GM18951 (cell line): ENCODE results near the gene LRRTM3.

Experiments used
- POLR2A ChIP-seq: IDR thresholded peaks from 4 replicates; pipeline ENCODE4 v1.6.1; 2011; ENCODE audit warnings: mild to moderate bottlenecking; ENCODE audit not compliant: insufficient read length, insufficient read depth; ENCODE audit errors: extremely low read depth
- in situ Hi-C: fragments of 300-500 bp; cut with MboI; formaldehyde crosslinking; loops from one replicate; pipeline ENCODE4 v1.12.0; 2022; ENCODE audit warnings: low sequenced_read_pairs, mixed read lengths, inconsistent platforms; ENCODE audit not compliant: unreplicated experiment

Gene LRRTM3

DNA sequence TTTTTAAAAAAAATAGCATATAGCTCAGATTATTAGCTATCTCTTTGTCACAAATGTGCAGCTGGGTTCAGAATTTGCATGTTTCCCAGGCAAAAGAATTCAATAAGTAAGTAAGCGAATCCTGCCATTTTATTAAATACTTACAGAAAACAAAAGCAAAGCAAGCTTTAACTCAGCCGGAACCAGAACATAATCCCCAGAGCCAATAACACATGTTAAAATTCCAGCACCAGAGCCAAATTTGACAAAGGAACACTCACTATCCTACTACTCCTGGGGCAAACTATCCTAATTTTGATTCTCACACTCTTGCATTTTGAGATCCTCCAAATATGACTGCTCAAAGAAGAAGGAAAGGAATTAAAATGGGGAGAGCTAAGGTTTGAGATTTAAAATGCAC is 32.6 kb downstream of the LRRTM3 start:
- TF ChIP-seq POLR2A, result no peak
- in situ Hi-C loops, result no loop called here

GRCh38 chr10:66964946-66965345 is 39.1 kb downstream of the LRRTM3 start:
- no peak for TF ChIP-seq POLR2A
- in situ Hi-C loops, result no loop called here

DNA sequence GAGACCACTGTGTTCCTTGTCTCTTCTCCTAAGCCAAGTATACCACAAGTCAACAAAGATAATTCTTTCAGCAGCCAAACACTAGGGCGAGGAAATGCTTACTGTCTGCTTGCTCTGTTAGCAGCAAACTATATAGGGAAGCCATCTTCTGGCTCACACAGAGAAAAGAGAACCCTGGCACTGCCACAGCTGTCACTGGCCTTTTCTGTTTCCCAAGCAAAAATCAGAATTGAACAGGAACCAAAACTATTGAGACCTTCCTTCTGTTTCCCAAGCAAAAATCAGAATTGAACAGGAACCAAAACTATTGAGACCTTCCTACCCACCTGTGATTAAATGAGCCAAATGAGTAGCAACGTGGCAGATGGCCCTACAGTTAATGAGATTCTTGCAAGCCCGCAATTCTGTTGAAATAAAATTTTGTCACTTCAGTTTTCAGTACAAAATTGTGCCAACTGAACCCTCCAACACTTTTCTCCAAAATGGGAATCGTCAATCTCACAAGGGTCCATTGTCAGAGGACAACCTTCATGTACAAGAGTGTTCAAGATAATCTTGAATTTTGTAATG is 54.5 kb downstream of the LRRTM3 start:
- in situ Hi-C loops, result no loop called here
- TF ChIP-seq POLR2A, result no peak

DNA sequence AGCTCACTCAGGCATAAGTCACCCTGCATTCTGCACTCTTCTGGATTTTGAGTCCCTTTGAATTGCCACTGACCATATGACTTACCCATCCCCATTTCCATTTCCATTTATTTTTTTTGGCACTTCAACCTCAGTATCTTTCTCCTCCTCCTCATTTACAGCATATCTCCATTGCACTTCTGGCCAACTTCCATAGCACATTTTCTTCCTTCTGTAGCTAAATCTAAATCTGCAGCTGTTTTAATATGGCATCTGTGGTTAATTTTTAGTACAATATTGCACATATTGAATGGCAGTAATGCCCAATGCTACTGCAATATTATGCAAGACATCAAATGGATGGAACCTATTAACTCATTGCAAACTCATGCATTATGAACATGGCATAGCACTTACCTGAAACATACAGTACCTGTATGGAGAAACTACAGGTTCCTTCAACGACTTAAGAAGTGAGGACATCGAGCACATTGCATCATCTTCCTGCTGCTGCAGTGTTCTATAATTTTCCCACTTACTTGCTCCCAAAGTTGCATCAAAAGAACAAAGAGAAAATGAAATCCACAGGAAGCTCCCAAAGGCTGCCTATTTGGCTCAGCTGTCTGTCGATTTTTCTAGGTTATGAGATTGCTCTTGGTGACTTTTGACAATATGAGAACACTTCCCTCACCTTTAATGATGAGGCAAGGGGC is 55.7 kb downstream of the LRRTM3 start:
- in situ Hi-C loops, result no loop called here
- TF ChIP-seq POLR2A, result no peak

DNA sequence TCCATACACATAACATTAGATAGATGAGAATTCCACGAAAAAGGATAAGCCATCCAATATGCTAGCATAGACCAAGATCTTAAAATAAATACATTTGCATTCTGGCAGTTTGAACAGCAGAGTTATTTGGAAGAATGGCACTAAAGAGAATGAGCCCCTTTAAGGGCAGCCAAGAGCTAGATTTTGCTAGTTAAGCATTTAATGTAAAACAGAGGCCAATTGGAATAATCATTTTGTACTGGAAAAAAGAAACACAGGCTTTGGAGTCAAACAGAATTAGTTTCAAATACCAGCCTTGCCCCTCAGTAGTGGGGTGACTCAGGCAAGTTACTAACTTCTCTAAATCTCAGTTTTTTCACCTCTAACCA is 56.2 kb downstream of the LRRTM3 start:
- in situ Hi-C loops, result no loop called here
- no peak for TF ChIP-seq POLR2A

GRCh38 chr10:66982792-66983474 is 57.1 kb downstream of the LRRTM3 start:
- no peak for TF ChIP-seq POLR2A
- in situ Hi-C loops, result no loop called here

DNA sequence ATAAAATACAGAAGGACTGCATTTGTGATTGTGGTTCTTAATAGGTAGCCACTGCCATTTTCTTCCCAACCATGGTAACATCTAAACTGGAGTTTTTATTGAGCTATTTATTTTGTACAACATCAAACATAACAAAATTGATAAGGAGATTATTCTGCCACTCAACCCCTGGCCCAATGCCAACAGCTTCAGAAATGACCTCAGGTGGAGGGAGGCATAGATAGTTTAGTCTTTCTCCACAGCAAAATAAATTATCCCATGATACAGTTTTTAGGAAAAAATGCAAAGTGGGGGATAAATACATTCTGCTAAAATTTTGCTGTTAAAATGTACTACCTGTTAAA is 57.6 kb downstream of the LRRTM3 start:
- in situ Hi-C loops, result no loop called here

GRCh38 chr10:66990143-66990830 is 64.5 kb downstream of the LRRTM3 start:
- TF ChIP-seq POLR2A, result no peak
- in situ Hi-C loops, result no loop called here

More for the DNA sequence above, 57.6 kb downstream of the LRRTM3 start:
- no peak for TF ChIP-seq POLR2A

DNA sequence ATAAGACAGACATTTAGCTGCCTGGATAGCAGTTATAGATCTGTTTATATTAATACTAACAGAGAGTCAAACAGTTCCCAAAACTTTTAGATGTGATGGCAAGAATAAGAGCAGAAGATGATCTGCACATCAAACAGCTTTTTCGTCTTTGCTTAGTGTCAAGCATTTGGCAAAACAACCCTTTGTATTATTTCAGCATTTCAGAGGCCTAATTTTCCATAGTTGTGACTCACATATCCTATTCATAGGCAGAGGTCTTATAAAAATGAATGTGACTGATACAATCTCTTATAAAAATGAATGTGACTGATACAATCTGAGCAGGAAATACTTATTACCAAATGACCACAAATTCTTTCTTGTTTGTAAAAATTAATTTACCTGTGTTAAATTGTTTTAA is 71.2 kb downstream of the LRRTM3 start:
- in situ Hi-C loops, result no loop called here
- TF ChIP-seq POLR2A, result no peak

- in situ Hi-C loops, result no loop called here
- no peak for TF ChIP-seq POLR2A
Measured at GRCh38 chr10:66999762-67000545, 74.1 kb downstream of the LRRTM3 start.

GRCh38 chr10:67004690-67005089 is 78.9 kb downstream of the LRRTM3 start:
- no peak for TF ChIP-seq POLR2A
- in situ Hi-C loops, result no loop called here

DNA sequence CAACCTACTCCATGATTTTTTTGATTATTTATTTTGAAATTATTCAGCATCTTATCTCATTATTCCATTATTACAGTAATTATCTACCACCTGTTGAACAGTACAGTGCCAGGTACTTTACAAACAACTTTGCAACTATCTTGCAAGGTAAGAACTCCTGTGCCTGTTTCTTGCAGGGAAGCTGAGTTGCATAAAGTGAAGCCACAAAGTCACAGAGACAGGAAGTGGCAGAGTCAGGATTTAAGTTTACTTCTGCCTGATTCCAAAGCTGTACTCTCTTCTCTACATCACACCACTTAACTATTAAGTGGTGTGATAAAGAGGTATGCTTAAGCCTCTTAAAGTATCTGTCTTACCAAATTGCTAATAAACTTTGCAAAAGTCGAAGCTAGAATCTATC is 80.1 kb downstream of the LRRTM3 start:
- in situ Hi-C loops, result no loop called here
- TF ChIP-seq POLR2A, result no peak

GRCh38 chr10:67011480-67011879 is 85.6 kb downstream of the LRRTM3 start:
- in situ Hi-C loops, result no loop called here
- TF ChIP-seq POLR2A, result no peak

DNA sequence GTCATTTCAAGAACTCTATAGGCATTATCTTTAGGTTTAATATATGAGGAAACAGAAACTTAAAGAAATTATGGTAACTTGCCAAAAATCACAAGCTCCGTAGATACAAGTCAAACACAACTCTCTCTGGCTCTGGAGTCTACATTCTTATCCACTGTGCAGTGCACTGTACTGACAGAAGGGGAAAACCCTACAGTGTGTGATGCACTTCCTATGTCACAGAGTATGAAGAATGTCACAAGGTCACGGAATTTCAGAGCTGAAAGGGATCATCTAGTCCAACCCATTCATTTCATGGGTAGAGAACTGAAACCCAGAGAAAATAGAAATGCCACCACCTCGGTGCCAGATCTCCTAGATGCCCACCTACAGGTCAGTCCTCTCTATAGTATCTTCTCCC is 86.1 kb downstream of the LRRTM3 start:
- in situ Hi-C loops, result no loop called here

More for the DNA sequence above, 86.1 kb downstream of the LRRTM3 start:
- TF ChIP-seq POLR2A, result no peak
